Right atrium auricular region (tissue), 2 donors: ENCODE measurements around the gene SNAPC4. TPM values are rescaled to one million over a fixed set of nuclear protein-coding genes. Genes with fewer than 3 reads are reported as not detected.

Experiments used
- DNase-seq: peaks from one replicate; pipeline ENCODE4 v3.0.0-alpha.2; 2019; ENCODE audit warnings: low spot score
- H3K27ac ChIP-seq, 2 donors: fragments of 200-600 bp; sonication (generic); 1 replicate in 1 of 2; 2 replicates in 1 of 2; pipeline ENCODE4 v1.5.1; 2016 to 2019
- H3K27me3 ChIP-seq, 2 donors: fragments of 200-600 bp; sonication (generic); one replicate each; pipeline versions ENCODE4 v1.5.1 to v1.6.0; 2017 to 2019
- H3K36me3 ChIP-seq: fragments of 200-600 bp; sonication (generic); one replicate; pipeline ENCODE4 v1.5.1; 2016
- H3K4me1 ChIP-seq, 2 donors: fragments of 200-600 bp; sonication (generic); one replicate each; pipeline versions ENCODE4 v1.5.1 to v1.6.0; 2017 to 2019
- H3K4me3 ChIP-seq, 2 donors: fragments of 200-600 bp; sonication (generic); 1 replicate in 1 of 2; 2 replicates in 1 of 2; pipeline ENCODE4 v1.5.1; 2017 to 2019; ENCODE audit warnings: mild to moderate bottlenecking in 1 of 2, moderate library complexity in 1 of 2
- H3K9me3 ChIP-seq, 2 donors: fragments of 200-600 bp; sonication (generic); one replicate each; pipeline ENCODE4 v1.5.1; 2019
- total RNA-seq, 2 donors: library from RNA; depleted of rRNA; stranded (reverse); fragments of >200 nt; gene quantifications; one replicate each; pipeline ENCODE4 v1.1.0, GENCODE V29; 2016
- TF ChIP-seq, protein P1 (sequence below), 2 donors: fragments of 200-600 bp; sonication (generic); IDR thresholded peaks; one replicate each; pipeline ENCODE4 v1.5.1; 2019; ENCODE audit warnings: antibody characterized with exemption in 2 of 2

The SNAPC4 gene
- total RNA-seq, 2 donors from 2014 or later = 2.5 to 4.4 TPM

DNA sequence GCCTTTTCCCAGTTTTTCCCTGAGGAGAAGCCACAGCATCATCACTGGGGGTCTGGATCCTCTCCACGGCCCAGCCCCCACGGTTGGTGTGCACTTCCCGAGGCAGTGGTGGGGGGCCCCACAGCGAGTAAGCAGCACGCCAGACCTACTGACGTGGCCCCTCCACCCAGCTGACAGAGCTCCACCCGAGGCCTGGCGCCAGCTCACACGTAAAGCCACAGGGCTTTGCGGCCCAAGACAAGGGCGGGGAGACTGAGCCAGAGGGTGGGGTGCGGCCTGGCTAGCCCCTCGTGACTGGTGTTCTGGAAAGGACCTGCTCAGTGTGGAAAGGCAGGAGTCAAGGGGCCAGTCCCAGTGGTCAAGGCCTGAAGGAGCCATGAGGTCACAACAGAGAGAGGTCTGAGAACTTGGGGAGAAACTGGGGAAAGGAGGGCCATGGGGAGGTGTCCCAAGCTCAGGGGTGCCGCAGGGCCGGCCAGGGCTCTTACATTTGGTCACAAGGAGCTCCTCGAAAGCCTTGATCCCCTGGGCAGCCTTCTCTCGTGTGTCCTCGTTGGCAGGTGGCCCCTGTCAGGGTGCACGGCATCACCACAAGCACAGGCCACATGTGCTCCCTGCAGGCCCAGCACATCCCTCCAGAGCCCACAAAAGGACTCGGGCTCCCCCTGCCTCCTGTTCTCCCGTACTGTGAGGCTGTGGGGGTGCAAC lies 5.5 kb downstream of the SNAPC4 start:
- no peaks in the 10 kb centered on the region for H3K27me3 ChIP-seq
- no peak overlapping the region for H3K4me3 ChIP-seq
- TF ChIP-seq, protein P1, sequence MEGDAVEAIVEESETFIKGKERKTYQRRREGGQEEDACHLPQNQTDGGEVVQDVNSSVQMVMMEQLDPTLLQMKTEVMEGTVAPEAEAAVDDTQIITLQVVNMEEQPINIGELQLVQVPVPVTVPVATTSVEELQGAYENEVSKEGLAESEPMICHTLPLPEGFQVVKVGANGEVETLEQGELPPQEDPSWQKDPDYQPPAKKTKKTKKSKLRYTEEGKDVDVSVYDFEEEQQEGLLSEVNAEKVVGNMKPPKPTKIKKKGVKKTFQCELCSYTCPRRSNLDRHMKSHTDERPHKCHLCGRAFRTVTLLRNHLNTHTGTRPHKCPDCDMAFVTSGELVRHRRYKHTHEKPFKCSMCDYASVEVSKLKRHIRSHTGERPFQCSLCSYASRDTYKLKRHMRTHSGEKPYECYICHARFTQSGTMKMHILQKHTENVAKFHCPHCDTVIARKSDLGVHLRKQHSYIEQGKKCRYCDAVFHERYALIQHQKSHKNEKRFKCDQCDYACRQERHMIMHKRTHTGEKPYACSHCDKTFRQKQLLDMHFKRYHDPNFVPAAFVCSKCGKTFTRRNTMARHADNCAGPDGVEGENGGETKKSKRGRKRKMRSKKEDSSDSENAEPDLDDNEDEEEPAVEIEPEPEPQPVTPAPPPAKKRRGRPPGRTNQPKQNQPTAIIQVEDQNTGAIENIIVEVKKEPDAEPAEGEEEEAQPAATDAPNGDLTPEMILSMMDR (IDR thresholded peaks at IDR 0.05) = no peak
- peaks cover 0 to 13% of the 10 kb centered on the region in 2 donors for H3K4me1 ChIP-seq
- no peak overlapping the region for H3K27ac ChIP-seq
- H3K36me3 ChIP-seq = peaks cover 53% of the 10 kb centered on the region
- H3K9me3 ChIP-seq = no peaks in the 10 kb centered on the region
- DNase-seq = no peak

- no peak overlapping the region for H3K4me3 ChIP-seq
- H3K9me3 ChIP-seq = no peaks in the 10 kb centered on the region
- no peak for DNase-seq
- peaks cover 0 to 4% of the 10 kb centered on the region in 2 donors for H3K4me1 ChIP-seq
- H3K27me3 ChIP-seq = no peaks in the 10 kb centered on the region
- TF ChIP-seq, protein P1 (IDR thresholded peaks at IDR 0.05) = no peak
- peaks cover 62% of the 10 kb centered on the region for H3K36me3 ChIP-seq
- no peak overlapping the region for H3K27ac ChIP-seq
These were observed 6.4 kb downstream of the SNAPC4 start for GRCh38 chr9:136393531-136393930.

DNA sequence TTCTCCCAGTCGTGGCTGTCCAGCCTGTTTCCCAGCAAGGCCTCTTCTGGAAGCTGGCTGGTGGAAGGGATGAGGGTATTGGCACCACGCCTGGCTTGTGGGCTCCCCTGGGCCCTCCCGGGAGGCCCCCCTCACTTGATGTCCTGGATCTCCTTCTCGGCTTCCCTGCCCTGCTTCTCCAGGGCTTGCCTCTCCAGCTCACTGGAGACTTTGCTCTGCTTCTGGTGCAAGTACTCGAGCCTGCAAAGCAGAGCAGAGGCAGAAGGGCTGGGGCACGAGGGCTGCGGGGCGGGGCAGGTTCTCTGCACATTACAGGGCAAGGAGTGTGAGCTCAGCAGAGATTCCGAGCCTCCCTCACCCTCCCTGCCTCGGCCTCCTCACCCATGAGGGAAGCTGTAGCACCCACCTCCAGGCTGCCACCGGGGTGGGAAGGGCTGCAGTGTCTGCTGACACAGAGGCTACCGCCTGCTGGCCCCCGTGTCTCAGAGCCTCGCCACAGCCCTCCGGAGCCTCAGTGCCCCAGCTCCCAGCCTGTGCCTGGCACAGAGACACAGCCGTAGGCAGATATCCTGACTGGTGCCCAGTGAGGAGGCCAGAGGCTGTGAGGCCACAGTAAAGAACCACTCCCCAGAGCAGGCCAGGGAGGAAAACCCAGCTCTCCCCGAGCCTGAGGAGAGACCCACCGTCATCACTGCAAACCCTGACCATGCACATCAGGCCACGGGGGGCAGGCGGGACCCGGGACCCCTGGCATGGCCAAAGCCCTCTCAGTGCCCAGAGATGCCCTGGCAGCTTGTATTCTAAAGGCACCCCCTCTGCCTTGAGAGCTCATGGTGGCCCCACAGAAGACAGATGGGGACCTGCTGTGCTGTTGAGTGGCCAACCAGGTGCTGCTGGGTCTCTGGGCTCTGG lies 7.2 kb downstream of the SNAPC4 start:
- Histone ChIP-seq H3K27me3 (no peaks in the 10 kb centered on the region), H3K4me3 (no peak overlapping the region), H3K4me1 (no peaks in the 10 kb centered on the region), H3K9me3 (no peaks in the 10 kb centered on the region), H3K36me3 (peaks cover 70% of the 10 kb centered on the region), H3K27ac (no peak overlapping the region)
- no peak for DNase-seq
- TF ChIP-seq, protein P1 (IDR thresholded peaks at IDR 0.05) = no peak

DNA sequence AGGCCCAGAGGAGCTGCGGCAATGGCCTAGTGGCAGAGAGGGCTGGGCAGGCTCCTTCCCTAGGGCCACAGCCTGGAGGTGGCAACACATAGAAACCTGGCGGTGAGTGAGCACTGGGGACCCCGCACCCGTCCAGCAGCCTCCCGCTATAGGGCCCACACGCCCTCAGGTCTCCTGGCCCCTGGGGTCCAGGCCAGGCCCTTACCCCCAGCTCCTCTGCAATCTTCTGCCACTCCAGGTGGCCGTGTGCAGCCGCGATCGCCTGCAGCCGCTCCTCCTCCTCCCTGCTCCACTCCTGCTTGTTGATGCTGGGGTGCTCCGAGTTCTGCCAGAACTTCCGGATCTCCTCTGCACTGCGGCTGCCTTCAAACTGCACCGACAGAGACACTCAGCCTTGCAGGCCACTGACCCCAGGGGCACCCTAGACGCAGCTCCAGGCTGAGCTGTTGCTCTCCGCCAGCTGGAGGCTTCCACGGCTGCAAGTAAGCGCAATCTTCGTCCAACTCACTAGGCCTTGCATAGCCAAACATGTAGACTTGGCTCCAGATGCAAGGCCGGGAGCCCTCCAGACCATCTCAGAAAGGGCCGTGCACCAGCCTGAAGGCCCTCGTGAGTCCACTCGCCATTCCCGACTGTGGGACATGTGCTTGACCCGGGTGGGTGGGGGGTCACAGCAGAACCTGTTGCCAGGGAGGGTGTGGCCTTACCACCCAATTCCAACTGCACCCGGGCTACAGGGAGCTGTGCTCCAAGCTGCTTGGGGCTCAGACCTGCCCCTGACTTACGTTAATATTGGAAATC lies 8.0 kb downstream of the SNAPC4 start:
- Histone ChIP-seq H3K4me3 (no peak overlapping the region), H3K4me1 (no peaks in the 10 kb centered on the region), H3K36me3 (peaks cover 78% of the 10 kb centered on the region), H3K9me3 (no peaks in the 10 kb centered on the region), H3K27ac (no peak overlapping the region), H3K27me3 (no peaks in the 10 kb centered on the region)
- TF ChIP-seq, protein P1 (IDR thresholded peaks at IDR 0.05) = no peak
- no peak for DNase-seq

GRCh38 chr9:136389396-136389795 lies 10.6 kb downstream of the SNAPC4 start:
- TF ChIP-seq, protein P1 (IDR thresholded peaks at IDR 0.05) = no peak
- no peak overlapping the region for H3K4me3 ChIP-seq
- no peak for DNase-seq
- H3K36me3 ChIP-seq = peaks cover 60% of the 10 kb centered on the region
- H3K4me1 ChIP-seq = no peaks in the 10 kb centered on the region
- H3K9me3 ChIP-seq = no peaks in the 10 kb centered on the region
- no peaks in the 10 kb centered on the region for H3K27me3 ChIP-seq
- no peak overlapping the region for H3K27ac ChIP-seq
